GM19193 (cell line): ENCODE measurements around the gene UGT1A6.

ENCODE experiments used
- POLR2A ChIP-seq: IDR thresholded peaks from 4 replicates; pipeline ENCODE4 v1.6.1; 2011; ENCODE audit not compliant: insufficient read depth, insufficient read length; ENCODE audit errors: extremely low read depth

Gene UGT1A6

DNA sequence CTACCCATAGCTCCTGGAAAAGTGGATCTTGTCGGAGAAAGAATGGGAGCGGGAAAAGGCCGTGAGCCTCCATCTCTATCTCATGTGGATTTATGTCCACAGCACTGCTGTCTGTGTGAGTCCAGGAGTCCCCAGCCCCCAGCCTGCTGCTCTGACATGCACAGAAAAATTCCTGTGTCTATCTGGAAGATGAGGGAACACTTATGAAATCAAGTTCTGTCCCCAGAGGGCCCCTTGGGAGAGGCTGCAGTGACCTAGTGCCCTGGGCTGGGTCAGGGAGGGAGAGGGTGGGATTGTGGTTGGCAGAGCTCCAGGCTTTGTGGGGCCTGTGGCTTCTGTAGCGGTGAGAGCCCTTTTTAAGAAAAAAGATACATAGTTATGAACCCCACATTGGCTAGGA is 124.1 kb downstream of the UGT1A6 start:
- TF ChIP-seq POLR2A: no peak

DNA sequence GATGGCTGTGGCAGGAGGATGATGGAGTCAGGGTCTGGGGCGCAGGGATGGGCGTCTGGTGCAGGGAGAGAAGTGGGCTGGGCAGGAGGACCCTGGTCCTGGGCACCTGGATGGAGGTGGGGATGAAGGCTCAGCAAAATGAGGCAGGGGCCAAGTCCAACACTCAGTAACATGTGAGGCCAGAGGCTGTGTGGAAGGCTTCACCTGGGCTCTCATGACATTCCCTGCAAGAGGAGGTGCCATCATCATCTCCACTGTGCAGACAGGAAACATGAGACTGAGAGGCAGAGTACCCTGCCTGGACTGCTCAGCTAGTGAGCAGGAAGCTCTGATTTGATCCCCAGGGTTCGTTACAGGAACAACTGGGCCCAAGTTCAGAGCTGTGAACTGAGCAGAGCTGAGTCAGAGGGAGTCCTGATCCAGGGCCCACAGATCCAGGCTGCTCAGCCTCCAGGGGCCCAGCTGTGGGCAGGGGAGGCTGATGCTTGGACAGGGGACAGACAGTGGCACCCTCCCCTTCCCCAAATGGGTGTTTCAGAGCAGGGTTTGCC is 124.7 kb downstream of the UGT1A6 start:
- no peak for TF ChIP-seq POLR2A

DNA sequence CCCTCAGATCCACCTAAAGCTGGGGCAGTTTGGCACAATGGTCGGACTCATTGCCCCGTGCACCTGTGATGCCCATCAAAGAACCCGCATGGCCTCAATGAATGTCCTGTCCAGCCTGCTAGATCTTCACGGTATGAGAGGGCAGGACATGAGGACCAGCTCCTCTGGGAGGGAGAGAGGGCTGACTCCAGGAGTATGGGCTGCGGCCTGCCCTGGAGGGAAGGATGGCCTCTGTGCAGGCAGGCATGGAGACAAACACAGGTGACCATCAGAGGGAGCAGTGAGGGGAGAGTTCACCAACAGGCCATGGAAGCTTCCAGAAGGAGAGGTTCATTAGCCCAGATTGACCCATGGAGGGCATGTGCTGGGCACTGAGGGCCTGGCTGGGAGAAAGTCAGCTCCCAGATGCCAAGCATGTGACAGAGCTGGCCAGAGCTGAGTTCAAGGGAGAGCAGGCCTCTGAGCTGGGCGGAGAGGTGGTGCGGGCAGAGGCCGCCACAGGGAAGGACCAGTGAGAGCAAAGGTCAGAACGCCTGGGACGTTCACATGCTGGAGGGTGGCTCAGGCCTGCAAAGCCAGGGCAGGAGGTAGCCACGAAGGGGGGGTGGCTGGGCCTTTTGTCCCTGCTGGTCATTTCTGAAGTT is 125.4 kb downstream of the UGT1A6 start:
- no peak for TF ChIP-seq POLR2A

DNA sequence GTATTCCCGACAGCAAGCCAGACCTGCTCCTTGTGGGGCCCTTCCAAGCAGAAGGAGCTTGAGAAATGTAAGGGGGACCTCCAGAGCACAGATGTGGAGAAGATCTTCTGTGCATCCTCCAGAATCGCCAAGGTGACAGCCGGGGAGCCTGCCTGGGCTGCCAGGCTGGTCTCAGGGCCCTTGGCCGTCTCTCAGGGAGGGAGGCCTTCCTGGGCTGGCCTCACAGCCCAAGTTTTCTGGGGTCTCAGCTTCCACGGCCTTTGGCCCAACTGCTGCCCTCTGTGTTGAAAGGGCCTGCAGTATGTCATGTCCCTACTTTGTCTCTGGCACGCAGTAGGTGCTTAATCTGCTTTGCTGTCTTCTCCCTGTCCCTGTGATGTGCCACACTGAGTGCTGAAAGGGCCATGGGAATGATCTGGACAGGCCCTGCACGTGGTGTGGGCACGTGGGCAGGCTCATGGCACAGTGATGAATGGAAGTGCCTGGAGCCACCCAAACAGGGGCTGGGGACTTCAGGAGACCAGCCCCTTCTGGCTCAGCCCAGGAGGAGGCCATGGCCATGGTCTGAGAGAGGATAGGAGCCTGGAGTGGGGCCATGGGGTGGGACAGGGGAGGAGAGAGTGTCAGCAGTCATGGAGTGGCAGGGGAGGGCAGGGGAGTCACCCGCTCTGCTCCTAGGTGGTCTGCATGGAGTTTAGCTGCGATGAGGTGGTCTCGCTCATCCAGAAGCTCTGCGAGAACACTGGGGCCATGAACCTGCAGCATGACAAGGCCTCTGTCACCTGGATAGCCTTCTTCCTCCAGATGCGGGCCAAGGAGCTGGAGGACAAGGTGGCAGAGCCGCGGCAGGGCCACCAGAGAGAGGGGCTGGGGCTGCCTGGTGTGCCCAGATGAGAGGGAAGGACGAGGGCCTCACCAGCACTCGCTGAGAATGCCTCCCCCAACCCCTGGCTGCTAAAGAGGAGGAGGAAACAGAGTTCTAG is 126.2 kb downstream of the UGT1A6 start:
- no peak for TF ChIP-seq POLR2A

DNA sequence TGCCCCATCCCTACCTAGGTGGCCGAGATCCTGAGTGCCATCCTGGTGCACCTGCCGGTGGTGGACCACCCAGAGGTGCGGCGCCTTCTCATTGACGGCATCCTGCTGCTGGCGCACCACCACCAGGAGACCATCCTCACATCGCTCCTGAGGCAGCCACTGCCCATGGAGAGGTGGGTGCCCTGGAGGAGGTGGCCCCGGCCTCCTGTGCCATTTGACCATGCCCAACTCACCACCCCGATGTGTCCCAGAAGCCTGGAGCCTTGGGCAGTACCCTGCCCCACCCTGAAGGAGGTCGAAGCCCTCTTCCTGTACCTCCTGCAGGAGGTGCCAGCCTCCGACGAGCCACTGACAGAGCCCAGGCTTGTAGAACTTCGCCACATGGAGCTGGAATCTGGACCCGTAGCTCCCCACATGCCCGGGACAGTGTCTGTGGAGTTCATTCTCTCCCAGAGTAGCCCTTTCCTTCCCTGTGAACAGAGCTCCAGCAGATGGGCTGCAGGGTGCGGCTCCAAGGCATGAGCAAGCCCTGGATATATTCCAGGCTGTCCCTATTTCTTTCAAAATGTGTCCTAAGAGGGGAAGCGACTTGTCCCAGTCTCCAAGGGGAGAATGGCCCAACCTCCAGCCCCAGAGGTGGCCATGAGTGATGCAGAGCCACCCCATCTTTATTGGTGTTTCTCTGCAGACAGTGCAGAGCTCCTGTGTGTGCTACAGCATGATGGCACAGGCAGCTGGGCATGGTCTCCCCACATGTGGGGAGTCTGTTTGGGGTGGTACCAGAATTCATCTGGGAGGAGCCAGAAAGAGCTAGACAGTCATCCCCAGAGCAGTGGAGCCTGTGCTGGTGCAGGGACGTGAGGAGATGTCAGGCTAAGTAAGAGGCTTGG is 127.4 kb downstream of the UGT1A6 start:
- no peak for TF ChIP-seq POLR2A

DNA sequence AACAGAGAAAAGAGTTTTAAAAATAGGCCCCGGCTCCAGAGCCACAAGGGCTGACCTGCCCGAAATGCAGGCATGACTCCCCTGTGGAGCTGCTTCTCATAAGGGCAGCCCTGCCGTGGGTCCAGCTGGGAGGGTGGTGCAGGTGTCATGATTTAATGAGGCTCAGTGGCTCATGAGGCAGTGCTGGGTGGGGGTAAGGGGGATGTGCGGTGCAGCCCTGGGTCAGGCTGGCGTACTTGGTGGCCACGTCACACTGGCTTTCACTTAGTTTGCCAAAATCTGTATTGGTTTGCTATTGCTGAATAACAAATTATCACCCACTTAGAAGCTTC is 128.1 kb downstream of the UGT1A6 start:
- no peak for TF ChIP-seq POLR2A

DNA sequence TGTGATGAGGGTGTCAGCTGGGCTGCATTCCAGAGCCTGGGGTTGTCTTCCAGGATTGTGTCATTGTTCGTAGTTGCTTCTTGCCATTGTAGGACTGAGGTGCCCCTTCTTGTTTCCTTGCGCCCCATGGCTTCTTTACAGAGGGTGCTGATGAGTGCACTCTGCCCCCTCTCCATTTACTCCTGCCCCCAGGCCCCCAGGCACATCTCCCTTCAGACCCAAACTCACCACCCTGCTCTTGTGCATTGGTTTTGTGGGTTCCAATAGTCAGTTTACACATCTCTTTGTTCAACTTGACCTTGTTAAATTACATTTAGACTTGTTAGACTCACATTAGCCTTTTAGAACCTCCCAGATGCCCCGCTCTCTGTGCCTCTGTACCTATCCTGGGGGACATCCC is 128.5 kb downstream of the UGT1A6 start:
- no peak for TF ChIP-seq POLR2A

DNA sequence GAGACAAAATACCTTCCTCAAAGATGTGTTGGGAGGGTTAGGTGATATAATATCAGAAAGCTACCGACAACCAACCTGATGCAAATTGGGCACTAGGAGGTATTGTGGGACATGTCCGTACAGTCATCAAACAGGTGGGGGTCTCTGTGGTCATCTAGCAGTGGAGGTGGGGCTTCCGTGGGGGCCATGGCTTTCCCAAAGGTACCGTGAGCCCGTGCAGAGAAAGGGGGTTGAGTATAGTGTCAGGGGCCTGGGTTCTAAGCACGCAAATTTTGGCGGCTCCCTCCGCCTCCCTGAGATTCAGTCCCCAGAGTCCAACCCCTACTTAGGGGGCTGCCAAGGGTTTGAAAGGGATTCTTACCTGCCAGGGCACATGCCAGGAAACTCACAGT is 129.0 kb downstream of the UGT1A6 start:
- TF ChIP-seq POLR2A: no peak

DNA sequence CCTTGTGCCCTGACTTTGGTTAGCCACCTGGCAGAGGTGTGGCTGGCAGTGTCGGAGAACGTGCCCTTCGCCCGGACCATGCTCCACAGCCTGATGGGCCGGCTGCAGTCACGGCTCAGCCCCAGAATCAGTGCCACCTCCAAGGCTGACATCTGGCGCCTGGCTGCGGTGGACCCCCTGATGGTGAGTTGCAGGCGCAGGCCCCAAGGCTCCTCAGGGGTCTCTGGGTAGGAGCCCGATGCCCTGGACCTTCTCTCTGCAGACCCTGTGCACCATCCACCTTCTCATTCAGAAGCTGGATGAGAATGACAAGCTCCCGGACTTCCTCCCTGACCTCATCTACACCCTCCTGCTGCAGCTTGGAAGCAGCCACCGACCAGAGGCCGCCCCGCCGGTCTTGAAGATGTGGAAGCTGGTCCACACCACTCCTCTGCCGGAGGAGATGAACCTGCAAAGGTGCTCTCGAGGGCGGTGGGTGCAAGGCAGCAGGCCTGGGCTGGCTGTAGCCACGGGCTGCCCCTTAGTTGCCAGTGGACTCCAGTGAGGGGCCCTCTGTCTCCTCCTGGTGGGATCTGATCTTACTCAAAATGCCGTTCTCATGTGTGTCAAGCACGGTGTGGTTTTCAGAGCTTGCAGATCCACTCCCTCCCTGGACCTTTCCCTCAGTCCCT is 129.5 kb downstream of the UGT1A6 start:
- TF ChIP-seq POLR2A: no peak
